ENCODE results near the gene CAPN10.

GRCh38 chr2:240555541-240556250 lies 30.8 kb upstream of the CAPN10 start:
- TF ChIP-seq, protein P1, sequence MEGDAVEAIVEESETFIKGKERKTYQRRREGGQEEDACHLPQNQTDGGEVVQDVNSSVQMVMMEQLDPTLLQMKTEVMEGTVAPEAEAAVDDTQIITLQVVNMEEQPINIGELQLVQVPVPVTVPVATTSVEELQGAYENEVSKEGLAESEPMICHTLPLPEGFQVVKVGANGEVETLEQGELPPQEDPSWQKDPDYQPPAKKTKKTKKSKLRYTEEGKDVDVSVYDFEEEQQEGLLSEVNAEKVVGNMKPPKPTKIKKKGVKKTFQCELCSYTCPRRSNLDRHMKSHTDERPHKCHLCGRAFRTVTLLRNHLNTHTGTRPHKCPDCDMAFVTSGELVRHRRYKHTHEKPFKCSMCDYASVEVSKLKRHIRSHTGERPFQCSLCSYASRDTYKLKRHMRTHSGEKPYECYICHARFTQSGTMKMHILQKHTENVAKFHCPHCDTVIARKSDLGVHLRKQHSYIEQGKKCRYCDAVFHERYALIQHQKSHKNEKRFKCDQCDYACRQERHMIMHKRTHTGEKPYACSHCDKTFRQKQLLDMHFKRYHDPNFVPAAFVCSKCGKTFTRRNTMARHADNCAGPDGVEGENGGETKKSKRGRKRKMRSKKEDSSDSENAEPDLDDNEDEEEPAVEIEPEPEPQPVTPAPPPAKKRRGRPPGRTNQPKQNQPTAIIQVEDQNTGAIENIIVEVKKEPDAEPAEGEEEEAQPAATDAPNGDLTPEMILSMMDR (IDR thresholded peaks at IDR 0.05; ENCODE audit: insufficient read depth, low read length) = no peak
- TF ChIP-seq GABPA (IDR thresholded peaks at IDR 0.05; ENCODE audit: low read depth) = no peak
- no peak for TF ChIP-seq POLR2AphosphoS5 (IDR thresholded peaks at IDR 0.05; ENCODE audit: low read depth)
- TF ChIP-seq, protein P2, sequence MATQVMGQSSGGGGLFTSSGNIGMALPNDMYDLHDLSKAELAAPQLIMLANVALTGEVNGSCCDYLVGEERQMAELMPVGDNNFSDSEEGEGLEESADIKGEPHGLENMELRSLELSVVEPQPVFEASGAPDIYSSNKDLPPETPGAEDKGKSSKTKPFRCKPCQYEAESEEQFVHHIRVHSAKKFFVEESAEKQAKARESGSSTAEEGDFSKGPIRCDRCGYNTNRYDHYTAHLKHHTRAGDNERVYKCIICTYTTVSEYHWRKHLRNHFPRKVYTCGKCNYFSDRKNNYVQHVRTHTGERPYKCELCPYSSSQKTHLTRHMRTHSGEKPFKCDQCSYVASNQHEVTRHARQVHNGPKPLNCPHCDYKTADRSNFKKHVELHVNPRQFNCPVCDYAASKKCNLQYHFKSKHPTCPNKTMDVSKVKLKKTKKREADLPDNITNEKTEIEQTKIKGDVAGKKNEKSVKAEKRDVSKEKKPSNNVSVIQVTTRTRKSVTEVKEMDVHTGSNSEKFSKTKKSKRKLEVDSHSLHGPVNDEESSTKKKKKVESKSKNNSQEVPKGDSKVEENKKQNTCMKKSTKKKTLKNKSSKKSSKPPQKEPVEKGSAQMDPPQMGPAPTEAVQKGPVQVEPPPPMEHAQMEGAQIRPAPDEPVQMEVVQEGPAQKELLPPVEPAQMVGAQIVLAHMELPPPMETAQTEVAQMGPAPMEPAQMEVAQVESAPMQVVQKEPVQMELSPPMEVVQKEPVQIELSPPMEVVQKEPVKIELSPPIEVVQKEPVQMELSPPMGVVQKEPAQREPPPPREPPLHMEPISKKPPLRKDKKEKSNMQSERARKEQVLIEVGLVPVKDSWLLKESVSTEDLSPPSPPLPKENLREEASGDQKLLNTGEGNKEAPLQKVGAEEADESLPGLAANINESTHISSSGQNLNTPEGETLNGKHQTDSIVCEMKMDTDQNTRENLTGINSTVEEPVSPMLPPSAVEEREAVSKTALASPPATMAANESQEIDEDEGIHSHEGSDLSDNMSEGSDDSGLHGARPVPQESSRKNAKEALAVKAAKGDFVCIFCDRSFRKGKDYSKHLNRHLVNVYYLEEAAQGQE (IDR thresholded peaks at IDR 0.05; ENCODE audit: insufficient replicate concordance, low read depth) = no peak
- TF ChIP-seq SPI1 (IDR thresholded peaks at IDR 0.05; ENCODE audit: borderline replicate concordance, low read depth) = no peak

Data from HL-60 (cell line).